ENCODE results near the gene RTP1. TPM values are rescaled to one million over a fixed set of nuclear protein-coding genes. Genes with fewer than 3 reads are reported as not detected.

The RTP1 gene
- total RNA-seq (not detected), polyA plus RNA-seq (not detected)

- DNase-seq (no peak), ATAC-seq (ENCODE audit: low read depth in 2 of 2) (no peak)
- no peaks in the 10 kb centered on the region for H3K36me3 Mint-ChIP-seq
- Histone ChIP-seq H3K36me3 (ENCODE audit: control insufficient read depth, insufficient read depth, low read length) (no peaks in the 10 kb centered on the region), H3K9me3 (ENCODE audit: control insufficient read depth in 2 of 2, low read length in 2 of 2) (no peaks in the 10 kb centered on the region), H3K4me1 (ENCODE audit: control insufficient read depth, insufficient read depth, low read length, poor library complexity, severe bottlenecking) (no peaks in the 10 kb centered on the region), H3K27ac (ENCODE audit: insufficient read depth, low read length, poor library complexity, severe bottlenecking) (no peak within 1 kb of the TSS), H3K27me3 (ENCODE audit: control insufficient read depth, insufficient read depth, low read length) (peaks cover 6% of the 10 kb centered on the region), H3K4me3 (ENCODE audit: low read depth, low read length) (no peak within 1 kb of the TSS)
- H3K9me3 Mint-ChIP-seq, result peaks cover 0 to under 1% (median 0%) of the 10 kb centered on the region in 7 donors
- H3K27me3 Mint-ChIP-seq, result peaks cover 36% of the 10 kb centered on the region
- H3K4me3 Mint-ChIP-seq, result no peak within 1 kb of the TSS
- H3K27ac Mint-ChIP-seq, result peak within 1 kb of the TSS in 1 of 3 donors; percentile 33
- no peaks in the 10 kb centered on the region for H3K4me1 Mint-ChIP-seq
These were observed at the start of gene RTP1 for GRCh38 chr3:187197335-187197649. RTP1 (plus strand) TSS chr3:187197486; CDS start chr3:187197516, 30 bp downstream.

- Histone ChIP-seq H3K27ac (ENCODE audit: insufficient read depth, low read length, poor library complexity, severe bottlenecking) (no peak overlapping the region), H3K9me3 (ENCODE audit: control insufficient read depth in 2 of 2, low read length in 2 of 2) (peaks cover 3 to 8% of the 10 kb centered on the region in 2 experiments), H3K4me3 (ENCODE audit: low read depth, low read length) (no peak overlapping the region), H3K4me1 (ENCODE audit: control insufficient read depth, insufficient read depth, low read length, poor library complexity, severe bottlenecking) (no peaks in the 10 kb centered on the region), H3K27me3 (ENCODE audit: control insufficient read depth, insufficient read depth, low read length) (peaks cover 17% of the 10 kb centered on the region), H3K36me3 (ENCODE audit: control insufficient read depth, insufficient read depth, low read length) (no peaks in the 10 kb centered on the region)
- Mint-ChIP-seq H3K27me3 (peaks cover 45% of the 10 kb centered on the region), H3K4me3 (no peak overlapping the region), H3K27ac (no peak overlapping the region), H3K9me3 (peaks cover 0 to 7% (median 5%) of the 10 kb centered on the region in 7 donors), H3K4me1 (peaks cover 2 to 8% (median 5%) of the 10 kb centered on the region in 4 donors), H3K36me3 (no peaks in the 10 kb centered on the region)
- DNase-seq, result no peak
- ATAC-seq (ENCODE audit: low read depth in 2 of 2), result no peak
These were observed 47.1 kb upstream of the RTP1 start for GRCh38 chr3:187150186-187150585.

- peaks cover 17% of the 10 kb centered on the region for H3K27me3 ChIP-seq (ENCODE audit: control insufficient read depth, insufficient read depth, low read length)
- peaks cover 1 to 4% of the 10 kb centered on the region in 2 experiments for H3K9me3 ChIP-seq (ENCODE audit: control insufficient read depth in 2 of 2, low read length in 2 of 2)
- no peak overlapping the region for H3K4me3 ChIP-seq (ENCODE audit: low read depth, low read length)
- Mint-ChIP-seq H3K27me3 (peaks cover 43% of the 10 kb centered on the region), H3K4me3 (no peak overlapping the region), H3K27ac (peak overlapping the region in 1 of 3 donors; percentile 21), H3K36me3 (no peaks in the 10 kb centered on the region), H3K9me3 (peaks cover 0 to 6% (median 4%) of the 10 kb centered on the region in 7 donors), H3K4me1 (peaks cover 2 to 8% (median 5%) of the 10 kb centered on the region in 4 donors)
- DNase-seq (peak; percentile 46 to 68 (median 61)), ATAC-seq (ENCODE audit: low read depth in 2 of 2) (peak; percentile 55)
- no peaks in the 10 kb centered on the region for H3K4me1 ChIP-seq (ENCODE audit: control insufficient read depth, insufficient read depth, low read length, poor library complexity, severe bottlenecking)
- no peaks in the 10 kb centered on the region for H3K36me3 ChIP-seq (ENCODE audit: control insufficient read depth, insufficient read depth, low read length)
- no peak overlapping the region for H3K27ac ChIP-seq (ENCODE audit: insufficient read depth, low read length, poor library complexity, severe bottlenecking)
These were observed 46.7 kb upstream of the RTP1 start for GRCh38 chr3:187150599-187150998.

- peaks cover 82% of the 10 kb centered on the region for H3K27me3 Mint-ChIP-seq
- ATAC-seq (ENCODE audit: low read depth in 2 of 2), result no peak
- H3K4me3 Mint-ChIP-seq, result no peak overlapping the region
- H3K27ac Mint-ChIP-seq, result peak overlapping the region in 1 of 3 donors; percentile 32
- no peak overlapping the region for H3K27ac ChIP-seq (ENCODE audit: insufficient read depth, low read length, poor library complexity, severe bottlenecking)
- no peak overlapping the region for H3K4me3 ChIP-seq (ENCODE audit: low read depth, low read length)
- H3K9me3 Mint-ChIP-seq, result peaks cover 0 to 10% (median 4%) of the 10 kb centered on the region in 7 donors
- H3K4me1 ChIP-seq (ENCODE audit: control insufficient read depth, insufficient read depth, low read length, poor library complexity, severe bottlenecking), result no peaks in the 10 kb centered on the region
- H3K36me3 ChIP-seq (ENCODE audit: control insufficient read depth, insufficient read depth, low read length), result no peaks in the 10 kb centered on the region
- no peak for DNase-seq
- H3K36me3 Mint-ChIP-seq, result no peaks in the 10 kb centered on the region
- H3K4me1 Mint-ChIP-seq, result peaks cover 0 to 6% (median 3%) of the 10 kb centered on the region in 4 donors
- H3K9me3 ChIP-seq (ENCODE audit: control insufficient read depth in 2 of 2, low read length in 2 of 2), result peaks cover 0 to 5% of the 10 kb centered on the region in 2 experiments
- peaks cover 15% of the 10 kb centered on the region for H3K27me3 ChIP-seq (ENCODE audit: control insufficient read depth, insufficient read depth, low read length)
These were observed 35.7 kb upstream of the RTP1 start for GRCh38 chr3:187161556-187161955.

GRCh38 chr3:187162265-187162953 lies 34.9 kb upstream of the RTP1 start:
- H3K9me3 ChIP-seq (ENCODE audit: control insufficient read depth in 2 of 2, low read length in 2 of 2), result peaks cover 0 to 5% of the 10 kb centered on the region in 2 experiments
- Mint-ChIP-seq H3K36me3 (no peaks in the 10 kb centered on the region), H3K9me3 (peaks cover 0 to 10% (median 3%) of the 10 kb centered on the region in 7 donors), H3K4me3 (no peak overlapping the region), H3K27ac (no peak overlapping the region), H3K4me1 (peaks cover 0 to 6% (median 3%) of the 10 kb centered on the region in 4 donors), H3K27me3 (peaks cover 82% of the 10 kb centered on the region)
- H3K27ac ChIP-seq (ENCODE audit: insufficient read depth, low read length, poor library complexity, severe bottlenecking), result no peak overlapping the region
- H3K4me1 ChIP-seq (ENCODE audit: control insufficient read depth, insufficient read depth, low read length, poor library complexity, severe bottlenecking), result no peaks in the 10 kb centered on the region
- no peak overlapping the region for H3K4me3 ChIP-seq (ENCODE audit: low read depth, low read length)
- DNase-seq (no peak), ATAC-seq (ENCODE audit: low read depth in 2 of 2) (no peak)
- no peaks in the 10 kb centered on the region for H3K36me3 ChIP-seq (ENCODE audit: control insufficient read depth, insufficient read depth, low read length)
- H3K27me3 ChIP-seq (ENCODE audit: control insufficient read depth, insufficient read depth, low read length), result peaks cover 18% of the 10 kb centered on the region

GRCh38 chr3:187165144-187165543 lies 32.1 kb upstream of the RTP1 start:
- Mint-ChIP-seq H3K4me3 (no peak overlapping the region), H3K27ac (no peak overlapping the region)
- H3K27ac ChIP-seq (ENCODE audit: insufficient read depth, low read length, poor library complexity, severe bottlenecking), result no peak overlapping the region

GRCh38 chr3:187166750-187167149 lies 30.5 kb upstream of the RTP1 start:
- no peak overlapping the region for H3K27ac ChIP-seq (ENCODE audit: insufficient read depth, low read length, poor library complexity, severe bottlenecking)

More at GRCh38 chr3:187165144-187165543, 32.1 kb upstream of the RTP1 start:
- H3K36me3 ChIP-seq (ENCODE audit: control insufficient read depth, insufficient read depth, low read length), result no peaks in the 10 kb centered on the region
- H3K4me1 Mint-ChIP-seq, result peaks cover 0 to 8% (median 6%) of the 10 kb centered on the region in 4 donors
- no peak overlapping the region for H3K4me3 ChIP-seq (ENCODE audit: low read depth, low read length)
- peaks cover 16% of the 10 kb centered on the region for H3K27me3 ChIP-seq (ENCODE audit: control insufficient read depth, insufficient read depth, low read length)
- H3K27me3 Mint-ChIP-seq, result peaks cover 75% of the 10 kb centered on the region
- no peaks in the 10 kb centered on the region for H3K36me3 Mint-ChIP-seq
- no peaks in the 10 kb centered on the region for H3K9me3 ChIP-seq (ENCODE audit: control insufficient read depth in 2 of 2, low read length in 2 of 2)
- ATAC-seq (ENCODE audit: low read depth in 2 of 2), result peak; percentile 56 to 60
- H3K4me1 ChIP-seq (ENCODE audit: control insufficient read depth, insufficient read depth, low read length, poor library complexity, severe bottlenecking), result no peaks in the 10 kb centered on the region
- peaks cover 0 to 7% (median 0%) of the 10 kb centered on the region in 7 donors for H3K9me3 Mint-ChIP-seq
- peak; percentile 22 to 79 (median 76) for DNase-seq

GRCh38 chr3:187167777-187168176 lies 29.5 kb upstream of the RTP1 start:
- Histone ChIP-seq H3K27ac (ENCODE audit: insufficient read depth, low read length, poor library complexity, severe bottlenecking) (no peak overlapping the region), H3K36me3 (ENCODE audit: control insufficient read depth, insufficient read depth, low read length) (no peaks in the 10 kb centered on the region), H3K4me3 (ENCODE audit: low read depth, low read length) (no peak overlapping the region), H3K4me1 (ENCODE audit: control insufficient read depth, insufficient read depth, low read length, poor library complexity, severe bottlenecking) (no peaks in the 10 kb centered on the region), H3K9me3 (ENCODE audit: control insufficient read depth in 2 of 2, low read length in 2 of 2) (no peaks in the 10 kb centered on the region), H3K27me3 (ENCODE audit: control insufficient read depth, insufficient read depth, low read length) (peaks cover 18% of the 10 kb centered on the region)
- ATAC-seq (ENCODE audit: low read depth in 2 of 2) (no peak), DNase-seq (no peak)
- Mint-ChIP-seq H3K36me3 (no peaks in the 10 kb centered on the region), H3K4me1 (peaks cover 0 to 8% (median 6%) of the 10 kb centered on the region in 4 donors), H3K4me3 (no peak overlapping the region), H3K9me3 (no peaks in the 10 kb centered on the region), H3K27me3 (peaks cover 67% of the 10 kb centered on the region), H3K27ac (peak overlapping the region in 1 of 3 donors; percentile 76)

More at GRCh38 chr3:187166750-187167149, 30.5 kb upstream of the RTP1 start:
- Histone ChIP-seq H3K9me3 (ENCODE audit: control insufficient read depth in 2 of 2, low read length in 2 of 2) (no peaks in the 10 kb centered on the region), H3K4me3 (ENCODE audit: low read depth, low read length) (no peak overlapping the region), H3K4me1 (ENCODE audit: control insufficient read depth, insufficient read depth, low read length, poor library complexity, severe bottlenecking) (no peaks in the 10 kb centered on the region), H3K27me3 (ENCODE audit: control insufficient read depth, insufficient read depth, low read length) (peaks cover 17% of the 10 kb centered on the region), H3K36me3 (ENCODE audit: control insufficient read depth, insufficient read depth, low read length) (no peaks in the 10 kb centered on the region)
- Mint-ChIP-seq H3K4me1 (peaks cover 0 to 8% (median 6%) of the 10 kb centered on the region in 4 donors), H3K4me3 (no peak overlapping the region), H3K27ac (no peak overlapping the region), H3K9me3 (no peaks in the 10 kb centered on the region), H3K27me3 (peaks cover 69% of the 10 kb centered on the region), H3K36me3 (no peaks in the 10 kb centered on the region)
- ATAC-seq (ENCODE audit: low read depth in 2 of 2), result no peak
- DNase-seq, result no peak

Measured in CD4-positive, CD25-positive, alpha-beta regulatory T cell (primary cell).